ENCODE measurements around the gene TMEM72.

Gene TMEM72

GRCh38 chr10:44920252-44920651 is 9.1 kb downstream of the TMEM72 start:
- no peak for DNase-seq (ENCODE audit: low read depth)

- DNase-seq (ENCODE audit: low read depth): no peak
Measured at GRCh38 chr10:44921061-44921460, 9.9 kb downstream of the TMEM72 start.

DNA sequence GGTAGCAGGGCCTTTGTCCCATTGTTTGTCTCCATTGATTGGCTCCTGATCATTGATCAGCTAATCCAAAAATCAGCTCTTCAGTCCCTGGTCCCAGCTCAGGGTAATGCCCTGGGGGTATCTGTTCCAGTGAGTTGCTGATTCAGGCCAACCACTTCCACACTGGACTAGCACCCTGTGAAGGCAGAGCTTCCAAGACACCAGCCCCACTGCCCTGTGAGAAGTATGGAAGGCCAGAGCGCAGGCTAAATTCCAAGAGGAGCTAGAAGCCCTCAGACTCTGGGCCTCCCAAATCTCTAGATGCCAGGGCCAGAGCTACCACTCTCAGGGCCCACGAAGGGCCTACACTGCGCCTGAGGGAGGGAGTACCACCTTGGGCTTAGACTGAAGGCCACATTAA is 10.4 kb downstream of the TMEM72 start:
- no peak for DNase-seq (ENCODE audit: low read depth)

DNA sequence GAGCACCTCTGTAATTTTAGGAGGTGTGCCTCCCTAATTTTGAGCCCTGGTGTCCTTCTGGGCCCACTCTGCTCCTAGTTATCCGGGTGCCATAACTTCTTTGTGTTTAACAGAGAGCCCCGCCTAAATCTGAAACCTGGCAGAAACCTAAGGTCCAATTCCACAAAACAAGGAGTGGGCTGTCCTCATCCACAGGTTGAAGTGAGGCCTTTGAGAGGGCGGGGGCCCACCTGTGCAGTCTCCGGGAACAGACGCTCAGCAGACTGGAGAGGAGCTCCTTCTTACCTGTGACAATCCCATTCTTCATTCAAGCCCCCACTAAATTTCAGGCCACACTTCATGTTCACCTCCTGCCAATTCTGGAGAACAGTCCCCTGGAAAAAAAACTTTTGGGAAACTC is 10.9 kb downstream of the TMEM72 start:
- DNase-seq (ENCODE audit: low read depth): no peak

DNA sequence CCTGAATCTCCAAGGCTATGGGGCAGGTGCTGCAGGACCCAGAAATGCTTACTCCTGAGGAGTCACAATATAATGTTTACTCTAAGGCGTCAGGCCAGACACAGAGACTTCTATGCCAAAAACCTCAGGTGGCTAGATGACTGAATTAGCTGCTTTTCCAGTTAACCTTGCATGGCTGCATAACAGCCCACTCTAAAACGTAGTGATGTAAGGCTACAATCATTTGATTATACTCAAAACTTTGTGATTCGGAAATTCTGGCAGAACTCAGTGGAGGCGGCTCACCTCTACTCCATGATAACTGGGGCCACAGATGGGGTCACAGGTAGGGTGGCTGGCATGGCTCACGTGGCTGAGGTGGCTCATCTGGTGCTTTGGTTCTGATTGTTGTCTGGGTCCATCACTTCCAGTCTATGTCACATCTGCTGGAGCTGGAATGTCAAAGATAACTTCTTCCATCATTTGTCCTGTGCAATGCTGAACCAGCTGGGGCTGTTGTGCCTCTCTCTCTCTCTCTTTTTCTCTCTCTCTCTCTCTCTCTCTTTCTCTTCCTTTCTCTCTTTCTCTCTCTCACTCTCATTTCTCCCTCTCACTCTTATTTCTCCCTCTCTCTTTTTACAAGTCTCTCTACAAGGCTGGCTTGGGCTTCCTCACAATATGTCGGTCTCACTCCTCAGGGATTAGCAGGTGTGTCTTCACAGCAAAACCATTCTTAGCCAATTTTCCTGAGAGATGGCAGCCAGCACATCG is 11.8 kb downstream of the TMEM72 start:
- DNase-seq (ENCODE audit: low read depth): no peak

- no peak for DNase-seq (ENCODE audit: low read depth)
Measured at GRCh38 chr10:44923611-44924010, 12.5 kb downstream of the TMEM72 start.

DNA sequence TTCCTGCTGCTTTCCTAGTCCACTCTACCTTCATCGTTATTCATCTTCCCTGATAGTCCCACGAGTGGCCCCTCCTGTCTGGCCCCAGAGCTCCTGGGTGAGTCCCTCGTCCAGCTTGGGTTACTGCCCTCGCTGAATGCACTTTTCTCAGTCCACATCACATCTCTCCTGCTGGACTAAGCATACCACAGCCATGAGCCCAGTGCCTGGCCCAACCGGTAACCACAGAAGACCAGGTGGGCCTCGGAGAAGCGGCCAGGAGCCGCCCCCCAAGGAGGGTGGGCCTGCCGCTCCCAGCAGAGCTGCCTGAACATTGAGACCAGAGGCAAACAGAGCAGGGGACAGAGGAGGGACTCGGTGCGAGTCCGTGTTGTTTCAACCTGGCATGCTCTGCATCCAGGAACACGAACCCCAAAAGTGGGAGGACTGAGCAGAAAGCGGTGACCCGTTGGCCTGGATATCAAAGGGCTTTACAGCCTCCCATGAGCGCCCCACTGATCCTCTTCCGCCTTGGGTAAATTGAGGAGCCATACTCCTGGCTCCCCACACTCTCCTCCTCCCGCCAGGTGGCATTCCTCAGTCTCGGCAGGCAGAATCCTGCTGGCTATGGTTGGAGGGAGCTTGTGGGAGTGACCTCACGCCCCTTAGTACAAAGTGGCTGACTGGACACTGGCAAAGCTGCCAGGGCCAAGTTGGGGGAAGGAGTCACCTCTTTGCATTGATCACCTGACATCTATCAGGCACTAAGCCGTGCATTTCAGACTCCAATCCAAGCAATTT is 13.3 kb downstream of the TMEM72 start:
- DNase-seq (ENCODE audit: low read depth): no peak

DNA sequence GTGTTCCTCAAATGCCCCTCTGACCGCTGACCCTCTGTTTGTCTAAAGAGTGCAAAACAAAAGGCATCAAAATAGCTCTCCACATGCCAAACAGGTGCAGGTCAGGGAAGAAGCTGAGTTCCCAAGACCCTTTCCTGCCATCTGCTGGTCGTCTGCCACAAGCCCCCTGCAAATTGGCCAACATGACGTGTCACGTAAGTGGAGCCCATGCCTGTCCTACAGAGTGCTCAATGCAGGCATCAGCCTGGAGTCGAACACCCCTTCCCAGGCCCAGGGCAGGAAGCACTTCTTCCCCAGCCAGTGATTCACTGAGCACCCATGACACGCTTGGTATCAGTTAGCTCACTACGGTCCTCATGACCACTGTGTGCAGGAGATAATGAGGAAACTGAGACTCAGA is 14.1 kb downstream of the TMEM72 start:
- no peak for DNase-seq (ENCODE audit: low read depth)

DNA sequence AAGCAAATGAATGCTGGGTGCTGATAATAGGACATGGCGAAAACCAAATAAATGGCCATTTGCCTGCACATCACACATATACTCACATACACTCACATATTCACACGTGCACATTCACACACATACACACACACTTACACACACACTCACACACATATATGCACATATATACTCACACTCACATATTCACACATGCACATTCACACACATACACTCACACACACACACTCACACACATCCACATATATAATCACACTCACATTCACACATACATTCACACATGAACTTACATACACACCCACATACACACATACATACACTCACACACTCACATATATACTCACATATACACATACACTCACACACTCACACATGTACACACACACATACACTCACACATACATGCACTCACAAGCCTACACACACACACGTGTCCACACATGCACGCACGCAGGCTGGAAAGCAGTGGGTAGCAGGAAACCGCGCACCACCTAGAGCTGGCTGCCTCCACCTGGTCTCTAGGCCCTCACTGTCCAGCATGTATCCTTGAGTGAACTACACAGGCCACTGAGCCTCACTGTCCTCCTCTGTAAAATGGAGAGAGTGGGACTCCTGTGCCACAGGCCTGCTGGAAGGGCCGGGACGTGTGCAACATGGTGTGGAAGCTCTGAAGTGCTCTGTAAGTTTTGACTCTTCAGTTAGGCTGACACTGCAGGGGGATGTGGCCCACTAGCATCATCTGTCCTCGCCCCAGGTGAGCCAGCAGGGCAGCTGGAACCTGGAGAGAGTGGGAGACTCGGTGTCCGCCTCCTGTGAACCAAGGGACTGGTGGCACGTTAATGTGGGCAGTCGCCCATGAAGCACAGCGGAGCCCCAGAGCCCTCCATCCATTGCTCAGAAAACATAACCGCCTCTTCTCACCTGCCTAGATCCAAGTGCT is 14.9 kb downstream of the TMEM72 start:
- no peak for DNase-seq (ENCODE audit: low read depth)

GRCh38 chr10:44926751-44927351 is 15.7 kb downstream of the TMEM72 start:
- no peak for DNase-seq (ENCODE audit: low read depth)

GRCh38 chr10:44927352-44927751 is 16.2 kb downstream of the TMEM72 start:
- no peak for DNase-seq (ENCODE audit: low read depth)

GRCh38 chr10:44928462-44928861 is 17.3 kb downstream of the TMEM72 start:
- no peak for DNase-seq (ENCODE audit: low read depth)

DNA sequence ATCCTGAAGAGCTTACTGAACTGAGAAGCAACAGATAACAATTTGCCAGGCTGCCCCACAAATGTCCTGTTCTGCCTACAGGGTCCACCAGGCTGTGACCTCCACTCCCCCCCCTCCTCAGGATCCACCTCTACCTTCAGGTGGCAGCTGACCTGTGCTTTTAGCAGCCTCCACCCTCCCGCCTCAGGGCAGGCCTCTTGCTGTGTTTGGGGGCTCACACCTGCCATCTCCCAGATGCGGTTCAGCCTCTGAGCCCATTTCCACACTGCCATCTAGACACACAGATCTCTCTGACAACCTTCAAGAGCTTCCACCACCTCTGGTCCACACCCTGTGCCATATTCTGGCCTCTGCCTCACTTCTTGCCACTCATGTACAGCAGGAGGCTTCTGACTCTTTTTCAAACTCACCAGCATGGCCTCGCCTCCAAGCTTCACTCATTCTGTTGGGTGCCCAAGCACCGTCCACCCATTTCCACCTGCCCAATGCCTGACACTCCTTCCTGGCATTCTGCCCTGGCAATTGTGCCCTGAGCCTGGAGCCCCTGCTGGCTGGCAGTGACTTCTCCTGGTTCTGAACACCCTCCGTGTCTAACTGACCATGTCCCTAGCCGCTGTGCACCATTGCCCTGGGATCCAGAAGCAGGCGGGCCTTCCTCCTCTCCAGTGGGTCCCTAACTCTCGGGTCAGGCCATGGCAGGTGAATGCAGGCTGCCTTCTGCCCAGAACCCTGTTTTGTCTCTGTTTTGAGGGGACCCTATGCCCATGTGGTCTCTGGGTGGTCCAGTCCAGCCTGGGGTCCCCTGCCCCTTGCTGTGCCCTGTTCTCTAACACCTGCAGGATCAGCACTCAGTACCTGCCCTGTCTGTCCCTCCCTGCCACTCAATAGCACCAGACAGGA is 18.5 kb downstream of the TMEM72 start:
- no peak for DNase-seq (ENCODE audit: low read depth)

GRCh38 chr10:44930904-44931620 is 19.9 kb downstream of the TMEM72 start:
- DNase-seq (ENCODE audit: low read depth): no peak

GRCh38 chr10:44931621-44932516 is 20.7 kb downstream of the TMEM72 start:
- no peak for DNase-seq (ENCODE audit: low read depth)

GRCh38 chr10:44932517-44933450 is 21.6 kb downstream of the TMEM72 start:
- peak; percentile 72 for DNase-seq (ENCODE audit: low read depth)

DNA sequence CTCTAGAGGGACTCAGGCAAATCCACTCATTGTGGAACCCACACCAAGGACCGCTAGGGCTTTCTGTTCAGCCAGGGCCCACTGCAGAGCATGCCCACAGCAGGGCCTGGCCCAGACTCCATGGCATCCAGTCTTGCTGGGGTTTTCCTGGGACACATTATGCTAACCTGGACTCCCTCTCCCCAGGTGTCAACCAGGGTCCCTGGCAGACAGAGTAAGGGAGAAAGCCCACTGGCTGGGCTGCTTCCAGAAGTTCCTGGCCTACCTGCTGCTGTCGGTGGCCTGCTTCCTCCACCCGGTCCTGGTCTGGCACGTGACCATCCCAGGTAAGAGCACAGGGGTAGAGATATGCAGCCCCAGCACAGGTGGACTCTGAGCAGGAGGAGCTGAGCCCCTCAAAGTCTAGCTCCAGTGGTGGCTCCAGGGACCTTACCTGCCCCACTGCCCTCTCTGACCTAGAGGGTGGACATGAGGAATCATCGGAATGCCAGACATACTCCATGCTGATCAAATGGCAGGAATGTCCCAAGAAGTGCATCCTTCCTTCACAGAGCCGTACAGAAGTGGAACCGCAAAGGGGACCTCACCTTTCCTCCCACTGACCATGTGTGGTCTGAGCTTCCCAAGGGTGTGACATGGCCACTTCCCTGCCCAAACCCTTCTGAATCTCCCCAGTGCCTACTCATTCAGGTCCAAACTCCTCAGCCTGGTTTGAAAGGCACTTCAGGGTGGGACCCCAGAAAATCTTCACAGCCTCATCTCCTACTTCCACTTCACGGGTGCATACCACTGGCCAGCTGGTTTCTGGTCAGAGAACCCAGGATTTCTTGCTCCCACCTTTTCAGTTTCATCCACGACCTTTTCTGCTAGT is 22.5 kb downstream of the TMEM72 start:
- no peak for DNase-seq (ENCODE audit: low read depth)
